ENCODE measurements around the gene PIP5K1B. TPM values are rescaled to one million over a fixed set of nuclear protein-coding genes. Genes with fewer than 3 reads are reported as not detected.

PIP5K1B gene
- total and polyA plus RNA-seq, 2 experiments from 2014 or later, result 1.3 to 2.8 TPM

GRCh38 chr9:68978501-68978900 is 273.5 kb downstream of the PIP5K1B start:
- Histone ChIP-seq H3K9me2 (ENCODE audit: insufficient read depth) (0 out of 2 replicates have a peak, but pooled peaks cover 3% of the 10 kb centered on the region), H3K4me1 (ENCODE audit: insufficient read depth) (peaks cover 21% of the 10 kb centered on the region), H3K27me3 (ENCODE audit: insufficient read depth) (no peaks in the 10 kb centered on the region), H3K4me3 (no peak overlapping the region), H3K27ac (ENCODE audit: low read depth) (no peak overlapping the region), H3K79me2 (replicated peaks; ENCODE audit: insufficient read depth) (no peaks in the 10 kb centered on the region), H3F3A (replicated peaks; ENCODE audit: low read depth) (no peaks in the 10 kb centered on the region; the same call in 1 of the 2 replicates), H4K20me1 (replicated peaks; ENCODE audit: insufficient read depth) (no peaks in the 10 kb centered on the region), H3K4me2 (no peak overlapping the region), H3K36me3 (ENCODE audit: insufficient read depth) (no peaks in the 10 kb centered on the region), H2AFZ (no peak overlapping the region)
- H3K4me3 Mint-ChIP-seq, result no peak overlapping the region
- H3K27me3 Mint-ChIP-seq (ENCODE audit: insufficient read depth, low read depth, poor library complexity), result no peaks in the 10 kb centered on the region
- no peak for ATAC-seq
- peaks cover 30% of the 10 kb centered on the region for H3K4me1 Mint-ChIP-seq
- peaks cover 17% of the 10 kb centered on the region; the same call in 2 of the 3 replicates for H3K36me3 Mint-ChIP-seq (ENCODE audit: low read depth)
- no peak overlapping the region for H3K27ac Mint-ChIP-seq
- no peak for TF ChIP-seq CTCF (conservative IDR thresholded peaks at IDR 0.05; ENCODE audit: low read depth in 2 of 2)
- no peak for TF ChIP-seq ZNF114 (CRISPR knock-in tag; IDR thresholded peaks at IDR 0.05)
- TF ChIP-seq ETS1 (IDR thresholded peaks at IDR 0.05), result no peak
- TF ChIP-seq ZNF462 (CRISPR knock-in tag; IDR thresholded peaks at IDR 0.05), result no peak
- no peak for TF ChIP-seq JUNB (IDR thresholded peaks at IDR 0.05; ENCODE audit: unreplicated experiment)
- TF ChIP-seq STAT1 (IDR thresholded peaks at IDR 0.05; ENCODE audit: unreplicated experiment), result no peak
- no peak for TF ChIP-seq ZNF331 (CRISPR knock-in tag; IDR thresholded peaks at IDR 0.05; ENCODE audit: low read depth)
- no peak for TF ChIP-seq CREB1 (CRISPR knock-in tag; IDR thresholded peaks at IDR 0.05; ENCODE audit: low read depth)
- no peak for TF ChIP-seq NANOG (IDR thresholded peaks at IDR 0.05; ENCODE audit: borderline replicate concordance)
- TF ChIP-seq EZH2 (IDR thresholded peaks at IDR 0.05; ENCODE audit: low read depth, unreplicated experiment), result no peak
- TF ChIP-seq REST (IDR thresholded peaks at IDR 0.05; ENCODE audit: unreplicated experiment), result no peak
- TF ChIP-seq POLR2AphosphoS5 (IDR thresholded peaks at IDR 0.05; ENCODE audit: low read depth), result no peak
- no peak for TF ChIP-seq EZH2phosphoT487 (IDR thresholded peaks at IDR 0.05; ENCODE audit: unreplicated experiment)
- DNase-seq (ENCODE audit: low spot score), result no peak
- H3K9me3 Mint-ChIP-seq, result peaks cover 13% of the 10 kb centered on the region

Measured in GM23338 (cell line).